PC-9 (cell line): ENCODE results near the gene IL4R. TPM values are rescaled to one million over a fixed set of nuclear protein-coding genes. Genes with fewer than 3 reads are reported as not detected.

Experiments
- BruUV-seq: library from RNA; stranded (reverse); fragments of 400-500 nt; replicated peaks from 2 replicates; lab custom pipeline; 2021; lab: Mats Ljungman, UMichigan
- CTCF ChIA-PET: fragments of 300-600 bp; sonication (Branson Sonifier 250); formaldehyde crosslinking; loops from one replicate; lab custom pipeline; 2022; ENCODE audit warnings: antibody characterized with exemption; lab: Charles Lee
- POLR2A ChIA-PET: fragments of 300-600 bp; sonication (Branson Sonifier 250); formaldehyde crosslinking; loops from one replicate; lab custom pipeline; 2022; ENCODE audit warnings: antibody characterized with exemption; ENCODE audit not compliant: unreplicated experiment; lab: Charles Lee
- DNase-seq, 2 experiments: peaks; one replicate each; pipeline versions ENCODE4 v3.0.0 to v3.0.0-alpha.2; 2015 to 2022; ENCODE audit warnings: mixed read lengths in 1 of 2
- H2AFZ ChIP-seq: fragments of 200-600 bp; sonication (generic); 2 replicates; pipeline ENCODE4 v1.8.1; 2017; ENCODE audit warnings: antibody characterized with exemption
- H3F3A ChIP-seq: fragments of 200-600 bp; sonication (generic); 2 replicates; pipeline ENCODE4 v1.8.1; 2017; ENCODE audit warnings: antibody characterized with exemption, mild to moderate bottlenecking, low read depth; ENCODE audit not compliant: insufficient read depth
- H3K27ac ChIP-seq: fragments of 200-600 bp; sonication (generic); 2 replicates; pipeline ENCODE4 v1.6.1; 2016; ENCODE audit warnings: mixed run types
- H3K27me3 ChIP-seq: fragments of 200-600 bp; sonication (generic); 2 replicates; pipeline ENCODE4 v1.6.1; 2016; ENCODE audit warnings: low read depth, mixed run types; ENCODE audit not compliant: insufficient read depth
- H3K36me3 ChIP-seq: fragments of 200-600 bp; sonication (generic); 2 replicates; pipeline ENCODE4 v1.6.1; 2016; ENCODE audit warnings: low read depth, mixed run types
- H3K4me1 ChIP-seq: fragments of 200-600 bp; sonication (generic); replicated peaks from 2 replicates; pipeline ENCODE4 v1.6.1; 2016; ENCODE audit warnings: mixed run types; ENCODE audit not compliant: insufficient read depth
- H3K4me2 ChIP-seq: fragments of 200-600 bp; sonication (generic); 2 replicates; pipeline ENCODE4 v1.6.1; 2017; ENCODE audit warnings: mixed run types
- H3K4me3 ChIP-seq: fragments of 200-600 bp; sonication (generic); 2 replicates; pipeline ENCODE4 v1.6.1; 2016; ENCODE audit warnings: mixed run types
- H3K79me2 ChIP-seq: fragments of 200-600 bp; sonication (generic); 2 replicates; pipeline ENCODE4 v1.6.1; 2017; ENCODE audit warnings: low read depth, mixed run types
- H3K9me2 ChIP-seq: fragments of 200-600 bp; sonication (generic); 2 replicates; pipeline ENCODE4 v1.8.1; 2017; ENCODE audit warnings: mild to moderate bottlenecking; ENCODE audit not compliant: insufficient read depth
- H3K9me3 ChIP-seq: fragments of 200-600 bp; sonication (generic); 2 replicates; pipeline ENCODE4 v1.8.1; 2016; ENCODE audit warnings: low read depth; ENCODE audit not compliant: insufficient read depth
- H4K20me1 ChIP-seq: fragments of 200-600 bp; sonication (generic); 2 replicates; pipeline ENCODE4 v1.8.1; 2017; ENCODE audit not compliant: insufficient read depth
- CTCF ChIP-seq: fragments of 200-600 bp; sonication (generic); conservative IDR thresholded peaks from 2 replicates; pipeline ENCODE4 v1.6.1; 2017; ENCODE audit warnings: mixed run types, antibody characterized with exemption, mild to moderate bottlenecking, moderate library complexity
- EZH2 ChIP-seq: fragments of 200-600 bp; sonication (generic); IDR thresholded peaks from 2 replicates; pipeline ENCODE4 v1.8.0; 2017; ENCODE audit warnings: antibody characterized with exemption, low read depth
- intact Hi-C: fragments of 100-400 bp; cut with micrococcal nuclease; formaldehyde crosslinking; loops from one replicate; pipeline ENCODE4 v1.10.0; 2022; ENCODE audit not compliant: unreplicated experiment
- total RNA-seq: library from RNA; stranded (reverse); gene quantifications from 2 replicates; pipeline ENCODE4 v1.2.3, GENCODE V29; 2021

The IL4R gene
- total RNA-seq, 1 experiment from 2014 or later = 76.5 TPM

GRCh38 chr16:27291106-27291505 is 22.7 kb upstream of the IL4R start:
- H3K27ac ChIP-seq = no peak overlapping the region
- no peak overlapping the region for H2AFZ ChIP-seq
- ChIA-PET POLR2A (no interaction called here), CTCF (no interaction called here)
- peaks cover 14% of the 10 kb centered on the region; the same call in 1 of the 2 replicates for H3F3A ChIP-seq
- H3K9me3 ChIP-seq = 0 out of 2 replicates have a peak, but pooled peaks cover 3% of the 10 kb centered on the region
- H3K27me3 ChIP-seq = no peaks in the 10 kb centered on the region
- TF ChIP-seq EZH2 (no peak), CTCF (no peak)
- no peaks in the 10 kb centered on the region for H3K79me2 ChIP-seq
- H3K4me2 ChIP-seq = no peak overlapping the region
- no peaks in the 10 kb centered on the region for H3K9me2 ChIP-seq
- no peaks in the 10 kb centered on the region for H4K20me1 ChIP-seq
- no TSS peak for BruUV-seq
- H3K4me3 ChIP-seq = no peak overlapping the region
- intact Hi-C loops = no loop called here
- H3K36me3 ChIP-seq = no peaks in the 10 kb centered on the region
- H3K4me1 ChIP-seq = peaks cover 12% of the 10 kb centered on the region
- no peak for DNase-seq

- H3K79me2 ChIP-seq = no peaks in the 10 kb centered on the region
- TF ChIP-seq CTCF (no peak), EZH2 (no peak)
- POLR2A ChIA-PET = no interaction called here
Observed at GRCh38 chr16:27291722-27292240, 22.0 kb upstream of the IL4R start.

GRCh38 chr16:27293343-27293742 is 20.4 kb upstream of the IL4R start:
- Histone ChIP-seq H4K20me1 (no peaks in the 10 kb centered on the region), H3K79me2 (no peaks in the 10 kb centered on the region), H3K4me2 (no peak overlapping the region), H3K27me3 (no peaks in the 10 kb centered on the region), H3K9me2 (no peaks in the 10 kb centered on the region), H3K9me3 (no peaks in the 10 kb centered on the region), H3F3A (no peaks in the 10 kb centered on the region; the same call in 1 of the 2 replicates), H2AFZ (no peak overlapping the region), H3K36me3 (no peaks in the 10 kb centered on the region), H3K4me1 (no peaks in the 10 kb centered on the region), H3K27ac (no peak overlapping the region), H3K4me3 (no peak overlapping the region)
- BruUV-seq = no TSS peak
- no peak for TF ChIP-seq EZH2
- no peak for TF ChIP-seq CTCF
- intact Hi-C loops = loop anchor here (1.0 kb wide), 1 partner anchor 43 kb away; no protein-coding TSS in a partner anchor
- no peak for DNase-seq
- CTCF ChIA-PET = no interaction called here
- POLR2A ChIA-PET = interaction anchor here (0.6 kb wide), 3 partner anchors 23 to 90 kb away, joined by 6 to 13 read pairs (median 13); no protein-coding TSS in a partner anchor

More at GRCh38 chr16:27291722-27292240, 22.0 kb upstream of the IL4R start:
- H3K4me1 ChIP-seq = peaks cover 5% of the 10 kb centered on the region
- no peak overlapping the region for H3K4me3 ChIP-seq
- H3K4me2 ChIP-seq = no peak overlapping the region
- H3K27ac ChIP-seq = no peak overlapping the region
- no peaks in the 10 kb centered on the region for H3K36me3 ChIP-seq
- CTCF ChIA-PET = no interaction called here
- BruUV-seq = no TSS peak
- peaks cover 10% of the 10 kb centered on the region; the same call in 1 of the 2 replicates for H3F3A ChIP-seq
- H3K9me3 ChIP-seq = 0 out of 2 replicates have a peak, but pooled peaks cover 3% of the 10 kb centered on the region
- intact Hi-C loops = no loop called here
- DNase-seq = no peak
- H4K20me1 ChIP-seq = no peaks in the 10 kb centered on the region
- H3K27me3 ChIP-seq = no peaks in the 10 kb centered on the region
- no peak overlapping the region for H2AFZ ChIP-seq
- no peaks in the 10 kb centered on the region for H3K9me2 ChIP-seq
